Activated naive CD8-positive, alpha-beta T cell treated with anti-CD3 and anti-CD28 coated beads for 36 hours (primary cell): ENCODE measurements around the gene CCDC88C. TPM values are rescaled to one million over a fixed set of nuclear protein-coding genes. Genes with fewer than 3 reads are reported as not detected.
"Not testable (repeated sequence)": the region's sequence is repeated elsewhere in the genome, so short reads cannot be mapped to it uniquely, and the experiment has no call there.

ENCODE experiments used
- DNase-seq: peaks from one replicate; pipeline ENCODE4 v3.0.0; 2021
- H3K27ac Mint-ChIP-seq: one replicate; pipeline ENCODE4 v1.8.0; 2022; ENCODE audit warnings: mild to moderate bottlenecking, moderate library complexity, mixed read lengths
- H3K27me3 Mint-ChIP-seq: one replicate; pipeline ENCODE4 v1.8.0; 2022; ENCODE audit warnings: mild to moderate bottlenecking, mixed read lengths
- H3K36me3 Mint-ChIP-seq: one replicate; pipeline ENCODE4 v1.8.0; 2021; ENCODE audit warnings: mild to moderate bottlenecking, mixed read lengths
- H3K4me1 Mint-ChIP-seq: one replicate; pipeline ENCODE4 v1.8.0; 2021; ENCODE audit warnings: mixed read lengths
- H3K4me3 Mint-ChIP-seq: one replicate; pipeline ENCODE4 v1.8.0; 2022; ENCODE audit warnings: mild to moderate bottlenecking, moderate library complexity, mixed read lengths
- H3K9me3 Mint-ChIP-seq: one replicate; pipeline ENCODE4 v1.8.0; 2022; ENCODE audit warnings: mixed read lengths
- total RNA-seq, 2 experiments: library from RNA; stranded (reverse); gene quantifications; one replicate each; pipeline ENCODE4 v1.2.3, GENCODE V29; 2021

CCDC88C gene
- total RNA-seq, 2 experiments from 2014 or later: 55.1 to 56.7 TPM

GRCh38 chr14:91232603-91233002, 185.0 kb downstream of the CCDC88C start:
- no peak overlapping the region for H3K4me3 Mint-ChIP-seq
- peaks cover 52% of the 10 kb centered on the region for H3K36me3 Mint-ChIP-seq
- H3K27ac Mint-ChIP-seq: peak overlapping the region; percentile 51

GRCh38 chr14:91232052-91232451, 185.6 kb downstream of the CCDC88C start:
- peak overlapping the region; percentile 99 for H3K27ac Mint-ChIP-seq
- H3K4me1 Mint-ChIP-seq: peaks cover 58% of the 10 kb centered on the region
- H3K4me3 Mint-ChIP-seq: no peak overlapping the region
- peaks cover 54% of the 10 kb centered on the region for H3K36me3 Mint-ChIP-seq
- peaks cover 12% of the 10 kb centered on the region for H3K9me3 Mint-ChIP-seq
- no peak for DNase-seq
- H3K27me3 Mint-ChIP-seq: no peaks in the 10 kb centered on the region

More at GRCh38 chr14:91232603-91233002, 185.0 kb downstream of the CCDC88C start:
- H3K4me1 Mint-ChIP-seq: peaks cover 53% of the 10 kb centered on the region
- no peak for DNase-seq
- H3K9me3 Mint-ChIP-seq: peaks cover 12% of the 10 kb centered on the region
- H3K27me3 Mint-ChIP-seq: no peaks in the 10 kb centered on the region

- Mint-ChIP-seq H3K36me3 (peaks cover 57% of the 10 kb centered on the region), H3K9me3 (peaks cover 12% of the 10 kb centered on the region), H3K27me3 (no peaks in the 10 kb centered on the region), H3K4me3 (peak overlapping the region; percentile 8), H3K4me1 (peaks cover 64% of the 10 kb centered on the region), H3K27ac (peak overlapping the region; percentile 99)
- DNase-seq: no peak
Observed at GRCh38 chr14:91231446-91231845, 186.2 kb downstream of the CCDC88C start.

GRCh38 chr14:91230397-91231035, 187.1 kb downstream of the CCDC88C start:
- Mint-ChIP-seq H3K36me3 (peaks cover 59% of the 10 kb centered on the region), H3K4me1 (peaks cover 68% of the 10 kb centered on the region), H3K9me3 (peaks cover 12% of the 10 kb centered on the region), H3K27me3 (no peaks in the 10 kb centered on the region), H3K4me3 (peak overlapping the region; percentile 78), H3K27ac (peak overlapping the region; percentile 99)
- DNase-seq: no peak

GRCh38 chr14:91229743-91230200, 187.8 kb downstream of the CCDC88C start:
- H3K9me3 Mint-ChIP-seq: peaks cover 13% of the 10 kb centered on the region
- H3K36me3 Mint-ChIP-seq: peaks cover 63% of the 10 kb centered on the region
- peaks cover 75% of the 10 kb centered on the region for H3K4me1 Mint-ChIP-seq

GRCh38 chr14:91229005-91229382, 188.6 kb downstream of the CCDC88C start:
- no peaks in the 10 kb centered on the region for H3K27me3 Mint-ChIP-seq
- peaks cover 64% of the 10 kb centered on the region for H3K36me3 Mint-ChIP-seq
- H3K4me1 Mint-ChIP-seq: peaks cover 77% of the 10 kb centered on the region
- no peak for DNase-seq
- peak overlapping the region; percentile 99 for H3K27ac Mint-ChIP-seq
- peak overlapping the region; percentile 78 for H3K4me3 Mint-ChIP-seq
- H3K9me3 Mint-ChIP-seq: peaks cover 13% of the 10 kb centered on the region

More at GRCh38 chr14:91229743-91230200, 187.8 kb downstream of the CCDC88C start:
- H3K27me3 Mint-ChIP-seq: no peaks in the 10 kb centered on the region
- peak; percentile 74 for DNase-seq
- peak overlapping the region; percentile 99 for H3K27ac Mint-ChIP-seq
- peak overlapping the region; percentile 78 for H3K4me3 Mint-ChIP-seq

GRCh38 chr14:91228112-91229004, 189.3 kb downstream of the CCDC88C start:
- peak; percentile 91 for DNase-seq
- H3K27me3 Mint-ChIP-seq: no peaks in the 10 kb centered on the region
- H3K27ac Mint-ChIP-seq: peak overlapping the region; percentile 99
- H3K4me1 Mint-ChIP-seq: peaks cover 79% of the 10 kb centered on the region
- H3K36me3 Mint-ChIP-seq: peaks cover 66% of the 10 kb centered on the region
- H3K4me3 Mint-ChIP-seq: peak overlapping the region; percentile 82
- H3K9me3 Mint-ChIP-seq: peaks cover 14% of the 10 kb centered on the region

GRCh38 chr14:91227183-91227628, 190.4 kb downstream of the CCDC88C start:
- DNase-seq: peak; percentile 47
- H3K27me3 Mint-ChIP-seq: no peaks in the 10 kb centered on the region
- H3K36me3 Mint-ChIP-seq: peaks cover 70% of the 10 kb centered on the region
- peak overlapping the region; percentile 99 for H3K27ac Mint-ChIP-seq
- H3K4me3 Mint-ChIP-seq: peak overlapping the region; percentile 82
- H3K9me3 Mint-ChIP-seq: peaks cover 23% of the 10 kb centered on the region
- peaks cover 85% of the 10 kb centered on the region for H3K4me1 Mint-ChIP-seq

GRCh38 chr14:91226360-91226759, 191.3 kb downstream of the CCDC88C start:
- Mint-ChIP-seq H3K27ac (peak overlapping the region; percentile 99), H3K9me3 (peaks cover 24% of the 10 kb centered on the region), H3K4me3 (peak overlapping the region; percentile 82), H3K4me1 (peaks cover 80% of the 10 kb centered on the region), H3K36me3 (peaks cover 68% of the 10 kb centered on the region)
- H3K27me3 Mint-ChIP-seq, DNase-seq: not testable (repeated sequence)

- peak overlapping the region; percentile 99 for H3K27ac Mint-ChIP-seq
- peaks cover 73% of the 10 kb centered on the region for H3K4me1 Mint-ChIP-seq
- no peaks in the 10 kb centered on the region for H3K27me3 Mint-ChIP-seq
- no peak for DNase-seq
- H3K4me3 Mint-ChIP-seq: no peak overlapping the region
- peaks cover 66% of the 10 kb centered on the region for H3K36me3 Mint-ChIP-seq
- H3K9me3 Mint-ChIP-seq: peaks cover 16% of the 10 kb centered on the region
Observed at GRCh38 chr14:91225025-91225424, 192.6 kb downstream of the CCDC88C start.

GRCh38 chr14:91223028-91223783, 194.4 kb downstream of the CCDC88C start:
- Mint-ChIP-seq H3K36me3 (peaks cover 67% of the 10 kb centered on the region), H3K4me1 (peaks cover 58% of the 10 kb centered on the region), H3K9me3 (peaks cover 16% of the 10 kb centered on the region), H3K27me3 (no peaks in the 10 kb centered on the region), H3K4me3 (no peak overlapping the region), H3K27ac (peak overlapping the region; percentile 56)
- DNase-seq: no peak

Other genes starting within 250 kb of the CCDC88C start
- gene GPR68, start 173.1 kb downstream of the CCDC88C start, total RNA-seq: 10 to 100 TPM; 14.0 to 14.4 TPM
- gene PPP4R3A, start 92.5 kb upstream of the CCDC88C start, total RNA-seq: 100 to 1,000 TPM; 122 TPM